ENCODE results near the gene B4GALNT3.

B4GALNT3 gene

GRCh38 chr12:510071-510825 lies 50.5 kb downstream of the B4GALNT3 start:
- DNase-seq = no peak

DNA sequence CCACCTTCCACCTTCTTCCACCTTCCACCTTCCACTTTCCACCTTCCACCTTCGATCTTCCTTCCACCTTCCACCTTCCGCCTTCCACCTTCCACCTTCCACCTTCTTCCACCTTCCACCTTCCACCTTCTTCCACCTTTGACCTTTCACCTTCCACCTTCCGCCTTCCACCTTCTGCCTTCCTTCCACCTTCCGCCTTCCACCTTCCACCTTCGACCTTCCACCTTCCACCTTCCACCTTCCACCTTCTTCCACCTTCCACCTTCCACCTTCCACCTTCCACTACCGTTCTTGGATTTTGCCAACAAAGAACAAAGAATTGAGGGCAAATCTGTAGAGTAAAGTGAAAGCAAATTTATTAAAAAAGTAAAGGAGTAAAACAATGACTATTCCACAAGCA lies 53.2 kb downstream of the B4GALNT3 start:
- DNase-seq = no peak

- no peak for DNase-seq
These were observed 53.7 kb downstream of the B4GALNT3 start for GRCh38 chr12:513446-513845.

DNA sequence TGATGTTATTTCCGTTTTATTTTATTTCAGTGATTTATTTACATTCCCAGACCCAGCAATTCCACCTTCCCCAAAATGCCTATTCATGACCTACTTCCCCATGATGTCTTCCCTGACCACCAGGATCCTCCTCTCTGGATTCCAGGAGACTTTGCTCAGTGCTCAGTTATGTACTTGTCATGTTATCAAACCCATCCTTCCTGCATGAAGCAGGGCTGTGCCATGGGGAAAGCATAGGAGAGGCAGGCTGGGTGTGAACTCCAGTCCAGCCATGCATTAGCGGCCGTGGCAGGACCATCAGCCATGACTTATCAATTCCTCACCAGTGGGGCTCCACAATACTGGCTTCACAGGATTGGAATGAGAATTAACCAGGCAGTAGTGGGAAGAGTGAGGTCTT lies 57.8 kb downstream of the B4GALNT3 start:
- no peak for DNase-seq

GRCh38 chr12:520119-520518 lies 60.4 kb downstream of the B4GALNT3 start:
- DNase-seq = no peak

- DNase-seq = no peak
These were observed 63.1 kb downstream of the B4GALNT3 start for GRCh38 chr12:522692-523378.

GRCh38 chr12:524167-524951 lies 64.6 kb downstream of the B4GALNT3 start:
- DNase-seq = no peak

DNA sequence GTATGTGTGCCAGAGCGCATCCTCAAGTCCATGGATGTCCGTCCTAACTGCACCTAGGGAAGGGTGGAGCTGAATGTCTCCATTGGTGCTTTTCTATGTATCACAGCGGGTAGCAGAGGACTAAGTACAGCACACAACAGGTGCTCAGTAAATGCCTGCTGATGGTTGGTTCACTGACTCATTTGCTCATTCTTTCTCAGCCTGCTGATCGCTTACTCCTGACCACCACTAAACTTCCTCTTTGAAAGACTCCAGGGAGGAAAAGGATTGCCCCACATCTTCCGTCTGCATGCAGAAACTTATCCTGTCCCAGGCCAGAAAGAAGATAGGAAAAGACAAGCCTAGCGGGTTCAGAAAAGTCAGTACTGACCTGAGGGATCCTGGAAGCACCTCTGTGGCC lies 66.3 kb downstream of the B4GALNT3 start:
- DNase-seq = no peak

DNA sequence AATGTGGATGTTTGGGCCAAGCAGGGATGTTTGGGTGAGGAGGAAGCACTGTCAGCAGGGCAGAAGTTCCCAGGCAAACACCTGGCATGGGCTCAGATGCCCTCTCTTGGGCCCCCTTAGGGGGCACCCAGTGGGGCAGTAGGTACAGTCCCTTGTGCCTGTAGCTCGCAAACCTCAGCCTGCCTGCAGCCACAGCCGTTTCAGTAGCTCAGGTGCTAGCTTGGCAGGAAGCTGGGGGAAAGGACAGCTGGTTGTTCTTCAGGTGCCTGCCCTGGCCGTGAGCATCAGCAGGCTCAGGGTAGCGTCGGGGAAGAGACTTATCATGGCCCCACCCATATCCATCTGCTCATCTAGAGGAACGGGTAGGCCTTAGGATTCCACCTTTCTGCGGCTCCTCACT lies 67.5 kb downstream of the B4GALNT3 start:
- no peak for DNase-seq

DNA sequence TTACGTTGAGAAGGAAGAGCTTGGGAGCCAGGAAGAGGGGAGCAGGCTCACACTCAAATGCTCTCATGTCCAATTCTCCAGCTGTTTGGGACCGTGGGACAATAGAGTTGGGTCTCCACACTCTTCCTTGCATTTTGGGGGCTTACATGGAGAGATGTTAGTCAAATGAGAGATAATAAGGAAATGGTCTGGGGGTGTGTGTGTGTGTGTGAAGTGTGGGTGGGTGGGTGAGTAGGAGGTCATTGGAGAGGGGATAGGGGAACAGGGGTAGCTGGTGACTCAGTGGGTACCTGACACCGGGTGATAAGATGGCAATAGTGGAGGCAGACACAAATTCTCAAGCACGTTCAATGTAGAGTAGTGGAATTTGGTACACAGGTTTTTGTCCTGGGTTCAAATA lies 68.0 kb downstream of the B4GALNT3 start:
- no peak for DNase-seq

- DNase-seq = no peak
These were observed 70.6 kb downstream of the B4GALNT3 start for GRCh38 chr12:530308-530707.

DNA sequence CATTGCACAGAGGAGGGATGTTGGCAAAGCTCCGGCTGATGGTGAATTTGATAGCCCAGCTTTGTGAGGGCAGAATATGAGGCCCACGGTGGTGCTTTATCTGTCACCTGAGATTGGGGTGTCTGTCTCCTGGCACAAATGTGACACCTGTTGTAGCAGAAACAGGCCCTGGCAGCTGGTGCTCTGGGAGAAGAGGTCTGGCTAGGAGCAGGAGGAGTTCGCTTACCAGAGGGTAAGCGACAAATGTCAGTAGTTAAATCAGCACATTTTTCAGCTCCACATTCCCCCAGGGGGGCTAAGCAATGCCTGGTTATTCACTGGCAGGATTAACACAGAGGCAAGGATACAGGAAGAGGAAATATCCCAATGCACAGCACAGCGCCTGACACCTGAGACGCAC lies 71.1 kb downstream of the B4GALNT3 start:
- no peak for DNase-seq

DNA sequence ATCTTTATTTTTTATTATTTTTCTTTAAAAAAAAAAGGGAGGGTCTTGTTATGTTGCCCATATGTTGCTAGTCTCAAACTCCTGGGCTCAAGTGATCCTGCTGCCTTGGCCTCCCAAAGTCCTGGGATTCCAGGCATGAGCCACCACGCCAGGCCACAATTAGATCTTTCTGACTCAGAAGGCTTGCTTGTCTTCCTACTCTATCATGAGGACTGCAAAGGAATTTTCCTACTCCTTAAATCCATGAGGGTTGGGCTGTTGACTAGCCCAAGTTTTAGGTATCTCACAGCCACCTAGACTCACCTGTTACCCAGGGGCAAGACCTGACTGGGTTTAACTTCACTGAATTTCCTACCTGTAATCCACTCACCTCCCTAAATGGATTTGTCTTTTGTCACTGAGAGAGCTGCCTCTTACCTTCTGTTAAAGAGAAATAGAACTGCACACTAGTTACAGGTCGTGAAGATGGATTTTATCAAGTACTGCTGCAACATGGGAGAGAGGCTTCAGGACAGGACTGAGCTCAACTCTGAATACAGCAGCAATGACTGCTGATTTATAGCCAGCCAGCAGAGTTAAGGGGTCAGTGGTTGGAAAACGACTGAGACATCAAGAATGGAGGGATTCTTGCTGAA lies 72.3 kb downstream of the B4GALNT3 start:
- no peak for DNase-seq

DNA sequence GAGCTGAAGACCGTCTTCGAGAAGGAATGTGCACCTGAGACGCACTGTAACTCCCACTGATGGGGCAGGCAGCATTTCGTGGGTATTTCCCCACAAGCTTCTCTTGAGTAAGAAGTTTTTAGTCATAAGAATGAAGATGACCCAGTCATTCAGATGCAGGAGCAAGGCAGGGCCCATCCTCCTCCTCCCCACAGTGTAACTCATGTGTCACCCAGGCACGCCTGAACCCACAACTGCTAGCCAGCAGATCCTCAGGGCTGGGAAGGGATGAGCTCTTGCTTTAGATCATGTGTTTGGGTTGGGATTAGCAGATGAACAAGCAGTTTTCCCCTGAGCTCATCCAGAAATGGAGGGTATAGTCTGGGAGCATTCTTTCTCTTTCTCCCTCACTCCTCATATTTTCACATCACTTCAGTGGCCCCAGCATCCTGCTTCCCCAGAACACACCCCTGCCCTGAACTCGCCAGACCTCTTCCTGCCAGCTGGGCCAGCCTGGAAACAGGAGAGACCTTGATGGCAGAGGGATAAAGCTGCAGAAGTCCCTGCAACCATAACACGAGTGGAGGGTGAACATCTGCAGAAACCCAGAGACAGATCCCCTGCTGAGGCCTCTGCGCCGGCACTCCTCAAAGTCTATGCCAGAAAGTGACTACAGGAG lies 73.3 kb downstream of the B4GALNT3 start:
- DNase-seq = no peak

DNA sequence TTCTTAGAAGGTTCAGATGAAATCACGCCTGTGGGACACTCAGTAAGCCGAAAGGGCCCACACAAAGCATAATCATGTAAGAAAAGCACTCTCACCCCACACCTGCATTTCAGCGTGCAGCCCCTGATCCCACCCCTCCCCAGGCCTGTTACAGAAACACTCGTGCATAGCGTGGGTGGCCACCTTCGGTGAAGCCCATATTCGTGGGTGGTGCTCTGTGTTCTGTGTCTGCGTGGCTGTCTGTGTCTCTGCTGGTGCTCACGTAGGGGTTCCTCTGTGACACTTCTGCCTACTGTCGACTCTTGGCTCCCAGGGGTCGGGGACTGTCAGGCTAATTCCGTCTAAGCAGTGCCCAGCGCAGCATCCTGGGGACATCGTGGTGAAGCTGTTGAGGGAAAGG lies 74.0 kb downstream of the B4GALNT3 start:
- DNase-seq = no peak

GRCh38 chr12:534216-534615 lies 74.5 kb downstream of the B4GALNT3 start:
- no peak for DNase-seq

- DNase-seq = no peak
These were observed 75.7 kb downstream of the B4GALNT3 start for GRCh38 chr12:535396-535795.

- no peak for DNase-seq
These were observed 77.1 kb downstream of the B4GALNT3 start for GRCh38 chr12:536751-537245.

DNA sequence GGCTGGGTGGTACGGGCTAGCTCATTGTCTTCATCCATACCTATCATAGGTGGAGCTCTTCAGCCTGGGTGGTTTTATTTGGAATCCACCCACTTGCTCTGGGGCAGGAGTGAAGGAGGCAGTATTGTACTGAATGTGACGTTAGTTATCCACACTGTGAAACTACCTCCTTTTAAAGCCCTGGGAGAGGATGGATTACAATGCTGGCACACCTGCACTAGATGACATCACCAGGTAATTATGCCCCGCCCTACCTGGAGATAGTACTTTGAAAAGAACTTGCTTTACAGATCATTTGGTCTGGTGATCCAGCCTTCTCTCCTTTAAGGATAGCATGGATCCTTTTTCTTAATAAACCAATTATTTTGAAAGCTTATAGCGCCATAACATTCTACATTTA lies 78.0 kb downstream of the B4GALNT3 start:
- DNase-seq = no peak

- DNase-seq = no peak
These were observed 79.2 kb downstream of the B4GALNT3 start for GRCh38 chr12:538731-539539.

DNA sequence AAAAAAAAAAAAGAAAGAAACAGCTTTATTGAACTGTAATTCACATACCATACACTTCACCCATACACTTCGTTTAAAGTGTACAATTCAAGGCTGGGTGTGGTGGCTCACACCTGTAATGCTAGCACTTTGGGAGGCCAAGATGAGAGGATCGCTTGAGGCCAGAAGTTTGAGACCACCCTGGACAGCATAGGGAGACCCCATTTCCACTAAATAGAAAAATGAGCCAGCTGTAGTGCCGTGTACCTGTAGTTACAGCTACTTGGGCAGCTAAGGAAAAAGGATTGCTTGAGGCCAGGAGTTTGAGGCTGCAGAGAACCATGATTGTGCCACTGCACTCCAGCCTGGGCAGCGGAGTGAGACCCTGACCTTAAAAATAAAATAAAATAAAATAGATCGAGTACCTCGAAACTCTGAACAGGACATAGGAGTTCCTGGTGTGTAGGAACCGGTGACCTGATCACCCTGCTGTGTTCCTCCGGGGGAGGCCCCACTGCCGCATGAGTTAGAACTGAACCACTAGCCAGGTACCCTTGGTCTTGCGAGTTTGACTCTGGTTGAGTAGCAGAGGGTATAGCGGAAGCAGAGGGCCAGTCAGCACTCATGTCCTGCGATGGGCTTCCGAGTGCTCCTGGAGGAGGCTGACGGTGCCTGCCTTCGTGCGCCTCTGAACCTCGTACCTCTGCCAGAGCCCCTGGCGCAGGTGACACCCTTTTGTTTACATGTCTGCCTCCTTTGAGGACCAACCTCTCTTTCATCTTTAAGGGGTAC lies 80.0 kb downstream of the B4GALNT3 start:
- DNase-seq = no peak

All from stimulated activated CD4-positive, alpha-beta T cell treated with anti-CD3 and anti-CD28 coated beads, Interleukin-12 subunit alpha, Interleukin-12 subunit beta, amount 100 ng/mL, for 4 hours (primary cell).